ENCODE measurements around the gene FBLN1.

GRCh38 chr22:45586651-45587405 is 84.1 kb downstream of the FBLN1 start:
- TF ChIP-seq YY1 (IDR thresholded peaks at IDR 0.05; ENCODE audit: extremely low read depth, insufficient replicate concordance, low read depth, low read length), result no peak
- TF ChIP-seq ZNF274 (IDR thresholded peaks at IDR 0.05; ENCODE audit: low read depth, low read length), result no peak
- TF ChIP-seq CTCF (IDR thresholded peaks at IDR 0.05 in 2 of 3, conservative IDR thresholded peaks at IDR 0.05 in 1 of 3; ENCODE audit: borderline replicate concordance in 1 of 3, insufficient read depth in 1 of 3, low read depth in 2 of 3, low read length in 2 of 3), result no peak
- no peak for TF ChIP-seq CEBPB (IDR thresholded peaks at IDR 0.05; ENCODE audit: low read depth)
- no peak for TF ChIP-seq EGR1 (IDR thresholded peaks at IDR 0.05; ENCODE audit: low read depth)
- TF ChIP-seq POLR2A (IDR thresholded peaks at IDR 0.05; ENCODE audit: borderline replicate concordance, extremely low read depth, insufficient read depth, insufficient read length), result no peak

Data from HCT116 (cell line).